GM10266 (cell line): ENCODE measurements around the gene SORCS2.

Experiments used
- DNase-seq: peaks from one replicate; pipeline ENCODE4 v3.0.0; 2012; ENCODE audit errors: extremely low spot score
- TF ChIP-seq, protein P1 (sequence below): IDR thresholded peaks from 2 replicates; pipeline ENCODE4 v1.5.1; 2012; ENCODE audit warnings: mild to moderate bottlenecking, low read depth; ENCODE audit not compliant: control insufficient read depth, insufficient read depth; ENCODE audit errors: missing control alignments

The SORCS2 gene

DNA sequence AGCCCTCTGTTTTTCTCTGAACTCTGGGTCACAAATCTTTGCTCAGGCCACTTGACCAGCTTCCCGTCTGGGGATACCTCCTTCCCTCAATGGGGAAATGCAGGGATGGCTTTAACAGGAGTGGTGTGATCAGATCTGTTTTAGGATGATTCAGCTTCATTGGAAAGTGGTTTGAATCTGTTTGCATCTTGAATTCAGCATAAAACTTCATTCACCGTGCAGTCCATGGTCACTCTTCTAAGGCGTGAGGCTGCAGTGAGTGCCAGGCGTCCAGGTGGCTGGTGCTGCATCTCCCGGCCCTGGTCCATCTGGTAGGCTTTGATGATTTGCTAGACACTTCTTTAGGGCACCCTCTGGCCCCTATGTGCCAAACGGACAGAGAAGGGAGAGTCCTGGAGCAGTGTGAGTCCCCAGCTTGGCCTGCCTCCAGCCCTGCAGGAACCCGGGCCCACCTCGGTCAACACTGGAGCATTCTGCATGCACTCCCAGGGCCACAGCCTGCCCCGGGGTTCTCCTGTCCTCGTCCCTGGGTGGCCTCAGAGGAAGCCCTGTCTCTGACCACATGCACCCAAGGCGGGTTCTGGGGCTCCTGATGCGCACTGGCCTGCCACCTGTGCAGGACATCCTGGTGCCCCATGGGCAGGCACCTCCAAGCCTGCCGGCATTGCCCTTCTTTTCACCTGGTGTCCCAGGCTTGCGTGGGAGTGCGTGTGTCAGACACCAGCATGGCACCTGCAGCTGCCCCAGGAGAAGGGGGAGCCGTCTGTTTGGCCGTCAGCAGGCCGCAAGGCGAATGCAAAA lies 493.9 kb downstream of the SORCS2 start:
- DNase-seq, result no peak
- TF ChIP-seq, protein P1, sequence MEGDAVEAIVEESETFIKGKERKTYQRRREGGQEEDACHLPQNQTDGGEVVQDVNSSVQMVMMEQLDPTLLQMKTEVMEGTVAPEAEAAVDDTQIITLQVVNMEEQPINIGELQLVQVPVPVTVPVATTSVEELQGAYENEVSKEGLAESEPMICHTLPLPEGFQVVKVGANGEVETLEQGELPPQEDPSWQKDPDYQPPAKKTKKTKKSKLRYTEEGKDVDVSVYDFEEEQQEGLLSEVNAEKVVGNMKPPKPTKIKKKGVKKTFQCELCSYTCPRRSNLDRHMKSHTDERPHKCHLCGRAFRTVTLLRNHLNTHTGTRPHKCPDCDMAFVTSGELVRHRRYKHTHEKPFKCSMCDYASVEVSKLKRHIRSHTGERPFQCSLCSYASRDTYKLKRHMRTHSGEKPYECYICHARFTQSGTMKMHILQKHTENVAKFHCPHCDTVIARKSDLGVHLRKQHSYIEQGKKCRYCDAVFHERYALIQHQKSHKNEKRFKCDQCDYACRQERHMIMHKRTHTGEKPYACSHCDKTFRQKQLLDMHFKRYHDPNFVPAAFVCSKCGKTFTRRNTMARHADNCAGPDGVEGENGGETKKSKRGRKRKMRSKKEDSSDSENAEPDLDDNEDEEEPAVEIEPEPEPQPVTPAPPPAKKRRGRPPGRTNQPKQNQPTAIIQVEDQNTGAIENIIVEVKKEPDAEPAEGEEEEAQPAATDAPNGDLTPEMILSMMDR, result no peak

DNA sequence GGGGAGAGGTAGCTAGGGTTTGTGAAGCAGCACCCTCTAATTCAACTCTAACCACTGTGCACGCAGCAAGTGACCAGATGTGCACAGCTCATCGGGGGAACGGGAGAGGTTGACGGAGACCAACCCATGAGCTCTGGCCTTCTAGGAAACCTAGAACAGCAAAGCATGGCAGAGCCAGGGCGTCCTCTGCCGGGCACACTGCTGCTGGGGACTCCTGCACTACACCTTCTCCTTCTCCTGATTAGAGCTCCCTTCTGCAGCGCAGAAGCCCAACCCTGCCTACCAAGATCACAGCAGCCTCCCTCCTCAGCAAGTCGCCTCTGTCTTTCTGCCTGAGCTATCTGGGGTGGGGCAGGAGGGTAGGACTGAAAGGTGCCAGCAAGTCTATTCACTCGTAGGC lies 494.7 kb downstream of the SORCS2 start:
- no peak for DNase-seq
- TF ChIP-seq, protein P1, result no peak

DNA sequence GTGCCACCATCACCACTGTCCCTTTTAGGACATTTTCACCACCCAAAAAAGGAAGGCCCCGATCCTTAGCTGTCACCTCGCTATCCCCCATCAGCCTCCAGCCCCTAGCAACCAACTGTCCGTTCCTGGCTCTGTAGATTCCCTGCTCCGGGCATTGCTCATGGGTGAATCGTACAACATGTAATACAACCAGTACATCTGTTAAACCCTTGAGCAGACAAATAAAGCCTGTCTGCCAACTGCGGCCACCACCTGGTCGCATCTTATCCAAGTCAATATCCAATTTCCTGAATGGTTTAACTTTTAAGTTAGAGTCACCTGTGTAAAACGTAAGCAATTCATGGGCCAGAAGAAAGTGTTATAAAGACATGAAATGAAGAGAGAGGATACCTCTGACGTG lies 495.5 kb downstream of the SORCS2 start:
- DNase-seq, result no peak
- TF ChIP-seq, protein P1, result no peak

DNA sequence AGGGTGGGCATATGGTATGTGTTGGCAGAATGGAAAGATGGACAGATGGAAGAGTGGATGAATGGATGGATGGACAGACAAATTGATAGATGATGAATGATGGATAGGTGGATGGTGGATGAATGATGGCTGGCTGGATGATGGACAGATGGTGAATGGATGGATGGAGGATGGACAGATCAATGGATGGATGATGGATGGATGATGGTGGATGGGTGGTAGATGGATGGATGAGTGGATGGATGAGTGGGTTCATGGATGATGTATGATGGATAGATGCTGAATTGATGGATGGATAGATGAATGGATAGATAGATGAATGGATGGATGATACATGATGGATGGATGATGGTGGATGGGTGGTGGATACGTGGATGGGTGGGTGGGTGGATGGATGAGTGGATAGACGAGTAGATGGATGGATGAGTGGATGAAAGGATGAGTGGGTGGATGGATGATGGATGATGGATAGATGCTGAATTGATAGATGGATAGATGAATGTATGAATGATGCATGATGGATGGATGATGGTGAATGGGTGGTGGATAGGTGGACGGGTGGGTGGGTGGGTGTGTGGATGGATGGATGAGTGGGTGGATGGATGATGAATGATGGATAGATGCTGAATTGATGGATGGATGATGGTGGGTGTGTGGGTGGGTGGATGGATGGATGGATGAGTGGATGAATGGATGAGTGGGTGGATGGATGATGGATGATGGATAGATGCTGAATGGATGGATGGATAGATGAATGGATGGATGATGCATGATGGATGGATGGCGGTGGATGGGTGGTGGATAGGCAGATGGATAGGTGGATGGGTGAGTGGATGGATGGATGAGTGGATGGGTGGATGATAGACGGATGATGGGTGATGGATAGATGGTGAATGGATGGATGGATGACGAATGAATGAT lies 497.7 kb downstream of the SORCS2 start:
- TF ChIP-seq, protein P1, result no peak
- no peak for DNase-seq

DNA sequence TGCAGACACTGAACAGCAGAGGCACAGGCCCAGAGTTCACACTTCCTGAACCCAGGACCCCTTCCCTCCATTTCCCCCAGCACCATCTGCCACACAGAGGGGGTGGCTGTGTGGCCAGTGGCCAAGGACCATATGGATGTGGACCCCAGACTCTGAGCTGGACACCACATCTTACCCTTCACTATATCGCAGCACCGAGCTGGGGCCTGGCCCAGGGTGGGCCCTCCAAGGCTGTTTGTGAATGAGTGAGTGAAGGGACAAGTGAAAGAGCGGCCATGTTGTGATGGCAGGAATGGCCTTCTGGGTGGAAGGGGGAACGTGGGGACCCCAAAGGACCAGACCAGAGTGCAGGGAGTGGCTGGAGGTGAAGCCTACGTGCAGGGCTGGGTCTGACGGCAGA lies 498.7 kb downstream of the SORCS2 start:
- TF ChIP-seq, protein P1, result no peak
- DNase-seq, result no peak

DNA sequence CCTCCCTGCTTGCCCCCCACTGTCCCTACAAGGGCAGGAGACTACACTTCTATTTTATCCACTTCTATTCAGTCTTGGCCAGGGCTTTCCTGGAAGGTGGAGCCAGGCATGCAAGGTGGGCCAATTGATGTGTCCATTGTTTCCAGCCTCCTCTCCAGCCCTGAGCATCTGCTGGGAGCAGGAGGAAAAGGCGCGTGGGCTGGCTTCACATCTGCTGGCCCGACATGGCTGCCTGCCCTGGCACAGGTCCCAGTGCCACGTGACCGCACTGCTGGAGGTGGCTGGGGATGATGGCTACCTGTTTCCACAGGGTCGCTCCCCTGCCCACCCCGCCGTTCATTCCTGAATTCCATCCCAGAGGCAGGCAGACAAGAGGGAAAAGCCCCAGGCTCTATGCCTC lies 499.6 kb downstream of the SORCS2 start:
- DNase-seq, result no peak
- TF ChIP-seq, protein P1, result no peak
